ENCODE data around the gene CHST14.

Gene CHST14

DNA sequence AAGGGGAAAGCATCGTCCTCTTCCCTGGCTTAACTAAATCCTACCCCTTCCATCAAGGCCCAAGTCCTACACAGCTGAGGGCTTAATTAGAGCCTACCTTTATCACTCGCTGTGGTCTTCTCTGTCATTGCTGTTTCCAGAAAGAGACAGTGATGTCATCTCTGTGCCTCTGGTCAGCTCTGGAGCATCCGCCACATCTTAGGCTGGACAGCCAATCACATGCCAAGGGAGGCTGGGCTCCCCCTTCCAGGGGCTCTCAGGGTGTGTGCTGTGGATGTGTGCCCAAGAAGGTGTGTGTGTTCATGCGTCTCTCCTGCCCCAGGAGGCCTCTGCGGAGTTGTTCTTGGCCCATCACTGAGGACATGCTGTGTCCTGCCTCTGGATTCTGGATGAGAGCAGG, 42.8 kb downstream of the CHST14 start:
- TF ChIP-seq, protein P1, sequence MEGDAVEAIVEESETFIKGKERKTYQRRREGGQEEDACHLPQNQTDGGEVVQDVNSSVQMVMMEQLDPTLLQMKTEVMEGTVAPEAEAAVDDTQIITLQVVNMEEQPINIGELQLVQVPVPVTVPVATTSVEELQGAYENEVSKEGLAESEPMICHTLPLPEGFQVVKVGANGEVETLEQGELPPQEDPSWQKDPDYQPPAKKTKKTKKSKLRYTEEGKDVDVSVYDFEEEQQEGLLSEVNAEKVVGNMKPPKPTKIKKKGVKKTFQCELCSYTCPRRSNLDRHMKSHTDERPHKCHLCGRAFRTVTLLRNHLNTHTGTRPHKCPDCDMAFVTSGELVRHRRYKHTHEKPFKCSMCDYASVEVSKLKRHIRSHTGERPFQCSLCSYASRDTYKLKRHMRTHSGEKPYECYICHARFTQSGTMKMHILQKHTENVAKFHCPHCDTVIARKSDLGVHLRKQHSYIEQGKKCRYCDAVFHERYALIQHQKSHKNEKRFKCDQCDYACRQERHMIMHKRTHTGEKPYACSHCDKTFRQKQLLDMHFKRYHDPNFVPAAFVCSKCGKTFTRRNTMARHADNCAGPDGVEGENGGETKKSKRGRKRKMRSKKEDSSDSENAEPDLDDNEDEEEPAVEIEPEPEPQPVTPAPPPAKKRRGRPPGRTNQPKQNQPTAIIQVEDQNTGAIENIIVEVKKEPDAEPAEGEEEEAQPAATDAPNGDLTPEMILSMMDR (IDR thresholded peaks at IDR 0.05; ENCODE audit: low read depth, low read length), result no peak
- DNase-seq, result no peak
- Histone ChIP-seq H3K27ac (no peak overlapping the region), H3K36me3 (no peaks in the 10 kb centered on the region), H3K27me3 (ENCODE audit: insufficient read depth, low read depth, severe bottlenecking) (no peaks in the 10 kb centered on the region), H3K4me3 (ENCODE audit: low read depth, low read length) (no peak overlapping the region), H3K9me3 (ENCODE audit: severe bottlenecking) (no peaks in the 10 kb centered on the region)

DNA sequence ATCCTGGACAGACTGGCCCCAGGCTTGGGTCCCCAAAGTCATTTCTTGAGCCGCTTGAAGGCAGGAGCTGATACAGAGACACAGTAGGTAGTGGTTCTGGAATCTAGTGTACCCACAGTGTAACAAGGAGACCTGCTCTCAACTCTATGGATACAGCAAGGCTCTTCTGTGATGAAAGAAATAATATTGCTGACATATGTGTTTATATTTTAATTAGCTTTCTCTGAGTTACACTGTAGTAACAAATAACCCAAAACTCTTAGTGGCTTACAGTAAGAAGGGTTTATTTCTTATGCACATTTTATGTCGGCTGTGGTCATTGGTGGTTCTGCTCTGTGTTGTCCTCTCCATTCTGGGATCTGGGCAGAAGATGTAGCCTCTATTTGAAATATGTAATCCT, 45.5 kb downstream of the CHST14 start:
- Histone ChIP-seq H3K9me3 (ENCODE audit: severe bottlenecking) (no peaks in the 10 kb centered on the region), H3K36me3 (no peaks in the 10 kb centered on the region), H3K27me3 (ENCODE audit: insufficient read depth, low read depth, severe bottlenecking) (no peaks in the 10 kb centered on the region), H3K27ac (no peak overlapping the region), H3K4me3 (ENCODE audit: low read depth, low read length) (no peak overlapping the region)
- no peak for DNase-seq
- TF ChIP-seq, protein P1 (IDR thresholded peaks at IDR 0.05; ENCODE audit: low read depth, low read length), result no peak
